NCI-H1092 (cell line): ENCODE measurements around the gene RNASE12.
"Not testable (repeated sequence)": the region's sequence is repeated elsewhere in the genome, so short reads cannot be mapped to it uniquely, and the experiment has no call there.

ENCODE experiments used
- DNase-seq: peaks from one replicate; lab custom pipeline; 2025; lab: John Stamatoyannopoulos, UW

Gene RNASE12, protein sequence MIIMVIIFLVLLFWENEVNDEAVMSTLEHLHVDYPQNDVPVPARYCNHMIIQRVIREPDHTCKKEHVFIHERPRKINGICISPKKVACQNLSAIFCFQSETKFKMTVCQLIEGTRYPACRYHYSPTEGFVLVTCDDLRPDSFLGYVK

DNA sequence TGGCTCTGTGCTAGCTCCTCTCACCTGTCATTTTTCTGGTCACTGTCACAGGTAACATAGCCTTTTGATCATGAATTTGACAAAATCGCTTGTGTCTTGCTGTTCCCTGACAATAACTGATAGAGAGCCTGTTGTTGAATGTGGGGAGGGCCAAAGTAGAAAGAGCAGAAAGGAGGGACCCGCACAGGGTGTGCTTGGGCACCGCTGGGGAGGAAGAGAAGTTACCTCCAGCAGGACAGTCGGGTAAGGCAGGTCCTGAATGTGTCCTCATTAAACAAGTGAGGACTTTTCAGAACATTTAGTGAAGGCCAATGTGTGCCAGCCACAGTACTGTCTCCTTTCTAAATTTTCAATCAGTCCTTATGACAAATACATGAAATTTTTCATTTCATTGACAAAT, at the start of gene RNASE12:
RNASE12 (minus strand) TSS at position 142 of the 400 bp plus-strand sequence. CDS start 653 bp downstream, outside the sequence.
- no peak for DNase-seq

DNA sequence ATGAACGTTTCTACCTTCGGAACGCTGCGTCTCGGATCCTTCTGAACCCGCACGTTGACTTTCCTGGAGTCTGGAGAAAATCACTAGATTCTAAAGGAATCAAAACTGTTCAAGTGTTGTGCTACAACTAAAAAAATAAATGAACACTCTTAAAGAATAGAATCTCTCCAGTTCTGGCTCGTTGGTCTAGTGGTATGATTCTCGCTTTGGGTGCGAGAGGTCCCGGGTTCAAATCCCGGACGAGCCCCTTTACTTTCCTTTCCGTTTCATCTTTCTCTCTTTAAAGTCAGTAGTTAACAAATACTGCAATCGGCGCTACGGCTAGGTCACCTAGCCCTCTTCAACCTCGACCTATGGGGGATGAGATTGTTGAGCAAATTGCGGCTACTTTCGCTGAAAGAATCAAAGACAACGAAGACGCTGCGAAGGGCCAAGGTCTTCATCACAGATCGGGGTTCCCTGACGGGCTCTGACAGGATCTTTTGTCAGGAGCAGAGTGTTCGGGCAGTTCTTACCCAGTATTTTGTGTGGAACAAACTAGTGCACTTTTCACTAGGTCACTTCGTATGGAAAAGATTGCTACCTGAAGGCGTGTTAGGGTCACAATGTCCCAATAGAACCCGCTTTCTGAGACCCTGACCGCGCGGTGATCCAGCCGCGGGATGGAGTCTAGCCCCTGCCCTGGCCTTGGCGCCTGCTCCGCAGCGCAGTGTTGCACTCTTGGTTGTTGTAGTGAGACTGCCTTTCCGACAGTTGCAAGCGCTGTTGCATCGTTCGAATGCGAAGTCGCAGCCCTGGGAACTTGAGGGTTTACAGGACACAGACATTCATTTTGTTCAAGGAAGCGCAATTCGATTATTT, 41.9 kb upstream of the RNASE12 start:
- no peak for DNase-seq

DNA sequence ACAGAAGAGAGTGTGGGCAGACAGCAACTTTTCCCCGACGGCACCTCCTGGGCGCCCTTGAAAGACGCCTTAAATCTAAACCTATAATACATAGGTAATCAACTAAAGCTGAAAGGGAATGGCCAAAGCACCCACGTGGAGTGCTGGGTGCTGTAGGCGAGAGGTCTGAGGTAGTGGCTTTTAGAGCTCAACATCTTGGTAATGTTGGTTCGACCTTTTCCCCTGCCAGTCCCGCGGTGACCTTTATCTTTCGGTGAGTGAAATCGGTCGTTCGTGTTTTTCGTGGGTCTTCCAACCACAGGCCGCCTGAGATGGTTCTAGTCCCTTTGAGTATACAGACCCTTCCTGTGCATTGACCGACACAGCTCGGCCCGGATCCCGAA, 41.3 kb upstream of the RNASE12 start:
- DNase-seq = no peak

DNA sequence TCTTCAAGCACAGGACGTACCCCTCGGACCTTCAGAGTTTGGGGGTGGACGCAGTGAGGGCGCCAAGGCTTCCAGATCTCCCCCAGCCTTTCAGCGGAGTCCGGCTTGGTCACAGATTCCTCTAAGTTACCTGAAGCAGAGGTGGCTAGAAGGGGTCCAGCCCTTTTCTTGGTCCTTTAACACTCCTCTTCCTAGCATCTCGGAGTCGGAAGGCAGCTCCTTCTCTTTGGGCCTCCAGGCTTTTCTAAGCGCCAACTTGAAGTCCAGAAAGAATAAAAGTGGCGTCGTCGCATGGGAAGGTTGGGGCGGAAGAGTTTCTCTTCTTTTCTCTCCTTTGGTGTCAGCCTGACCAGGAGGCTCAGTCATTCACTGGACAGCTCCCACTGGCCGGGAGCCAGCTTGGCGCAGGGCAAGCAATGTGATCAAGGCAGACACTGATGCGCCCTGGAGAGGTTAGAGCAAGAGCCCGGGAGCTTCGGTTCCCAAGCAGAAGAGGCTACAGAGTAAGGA, 40.8 kb upstream of the RNASE12 start:
- DNase-seq = no peak

DNA sequence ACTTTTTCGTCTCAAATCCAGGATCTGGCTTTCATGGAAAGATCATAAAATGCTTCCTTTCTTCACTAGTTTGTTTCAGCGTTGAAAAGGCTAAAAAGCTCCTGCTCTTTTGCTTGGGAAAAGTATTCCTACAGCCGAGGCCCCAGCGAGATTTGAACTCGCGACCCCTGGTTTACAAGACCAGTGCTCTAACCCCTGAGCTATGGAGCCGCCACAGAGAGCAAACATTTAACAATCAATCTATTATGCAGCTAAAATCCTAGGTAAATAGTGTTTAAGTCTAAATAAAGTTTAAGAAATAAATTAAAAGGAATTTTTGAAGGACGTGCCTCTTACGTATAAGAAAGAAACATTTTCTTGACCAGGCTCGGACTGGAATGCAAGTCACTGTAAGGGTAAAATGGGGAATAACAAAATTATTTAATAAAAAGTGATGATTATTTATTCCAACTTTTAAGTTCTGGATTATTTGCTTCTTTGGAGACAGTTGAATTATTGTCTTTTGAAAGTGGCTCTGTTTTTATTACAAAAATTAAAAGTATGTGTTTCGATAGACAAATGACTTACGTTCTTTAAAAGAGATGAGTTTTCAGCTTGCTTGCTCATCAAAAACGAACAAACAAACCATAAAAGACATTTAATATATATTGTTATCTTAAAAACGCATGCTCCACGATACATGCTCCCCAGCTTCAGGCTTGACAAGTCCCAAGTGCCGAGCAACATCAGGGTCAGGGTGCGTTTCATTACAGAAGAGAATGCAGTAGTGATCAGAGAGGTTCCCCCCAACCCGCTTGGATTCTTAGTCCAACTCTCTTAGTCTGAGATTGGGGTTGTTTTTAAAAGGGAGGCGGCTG, 40.1 kb upstream of the RNASE12 start:
- DNase-seq = no peak

DNA sequence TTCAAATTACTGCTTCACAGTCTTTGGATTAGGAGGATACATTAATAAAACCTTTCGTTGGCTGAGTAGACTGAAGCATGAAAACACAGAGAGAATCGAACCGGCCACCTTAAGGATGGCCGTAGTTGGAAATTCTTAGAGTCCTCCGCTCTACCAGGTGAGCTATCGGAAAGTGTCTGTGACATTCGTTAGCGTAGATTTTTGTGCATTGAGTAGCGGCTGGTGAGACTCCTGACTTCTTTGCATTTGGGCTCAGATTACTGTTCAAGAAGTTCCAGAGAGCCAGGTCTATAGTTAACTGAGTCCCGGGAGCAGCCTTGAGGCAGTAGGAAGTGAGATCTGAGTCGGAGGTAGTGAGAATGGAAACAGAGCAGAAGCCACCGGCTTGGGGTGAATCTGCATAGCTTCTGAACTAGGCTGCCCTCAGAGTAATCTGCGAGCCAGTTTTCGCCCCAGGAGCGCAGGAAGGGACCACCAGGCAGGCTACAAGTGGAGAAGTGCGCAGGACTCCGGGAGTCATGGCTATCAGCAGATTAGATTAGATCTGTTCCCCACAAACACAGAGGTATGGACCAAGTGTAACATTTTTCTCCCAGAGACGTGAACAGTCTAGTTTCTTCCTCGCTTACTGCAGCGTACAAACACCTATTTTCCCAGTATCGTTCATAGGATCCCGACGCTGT, 39.3 kb upstream of the RNASE12 start:
- DNase-seq = no peak

DNA sequence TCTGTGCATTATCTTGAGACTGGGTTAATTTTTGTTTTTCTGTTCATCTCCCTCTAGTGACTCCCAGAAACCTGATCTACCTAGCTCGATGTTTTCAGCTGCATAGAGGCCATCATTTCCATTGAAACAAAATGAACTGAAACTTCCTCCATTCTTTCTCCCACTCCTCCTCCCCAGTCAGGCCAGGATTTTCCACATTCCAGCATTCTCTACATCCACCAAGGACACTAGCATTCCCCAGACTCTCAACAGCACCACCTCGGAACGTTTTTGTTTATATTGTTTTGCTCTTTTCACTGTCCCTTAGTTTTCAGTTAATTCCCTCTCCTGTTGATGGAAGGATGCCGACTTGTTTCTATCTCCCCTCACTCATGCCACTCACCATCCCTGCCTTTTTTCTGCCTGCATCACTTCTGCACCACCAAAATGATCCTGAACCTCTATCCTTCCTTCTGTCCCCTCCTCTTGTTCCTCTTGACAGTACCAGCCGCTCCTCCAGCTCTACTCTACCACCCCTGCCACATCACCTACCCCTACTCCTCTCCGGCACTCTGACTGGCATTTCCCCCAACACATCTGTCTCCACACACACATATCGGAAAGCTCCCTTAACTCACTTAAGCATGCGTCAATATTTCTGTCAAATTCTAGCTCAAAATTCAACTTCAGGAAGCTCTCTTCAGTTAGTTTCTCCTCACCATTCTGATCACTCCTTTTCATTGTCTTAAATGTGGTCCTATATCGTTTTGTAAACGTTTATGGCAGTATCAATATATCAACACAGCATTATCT, 37.1 kb upstream of the RNASE12 start:
- DNase-seq = no peak

DNA sequence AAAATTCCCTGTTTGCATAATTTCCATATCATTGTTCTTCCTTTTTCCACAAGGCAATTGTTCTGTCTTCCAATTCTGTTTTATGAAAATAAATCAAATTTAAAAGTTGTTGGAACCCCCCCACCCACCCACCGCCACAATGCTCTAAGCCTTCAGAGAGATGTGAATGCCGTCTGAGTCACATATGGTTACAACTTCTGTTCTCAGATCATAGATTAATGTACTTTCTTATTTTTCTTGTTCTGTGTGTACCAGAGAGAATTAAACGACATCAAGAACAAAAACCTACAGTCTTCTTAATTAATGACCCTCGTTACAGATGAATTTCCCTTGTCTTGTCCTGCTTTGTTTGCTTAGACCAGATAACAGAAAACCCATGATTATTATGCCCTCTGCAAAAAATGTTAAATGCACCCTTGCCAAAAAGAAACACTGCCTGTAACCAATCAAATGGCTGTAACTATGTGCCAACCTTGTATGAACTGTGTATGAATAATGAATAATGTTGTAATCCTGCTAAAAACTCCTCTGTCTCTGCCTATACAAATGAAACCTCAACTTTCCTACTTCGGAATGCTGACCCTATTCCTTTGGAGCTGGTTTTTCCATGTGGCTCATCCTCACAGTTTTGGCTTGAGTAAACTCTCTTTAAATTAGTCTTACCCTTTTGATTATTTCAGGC, 36.3 kb upstream of the RNASE12 start:
- DNase-seq = no peak

DNA sequence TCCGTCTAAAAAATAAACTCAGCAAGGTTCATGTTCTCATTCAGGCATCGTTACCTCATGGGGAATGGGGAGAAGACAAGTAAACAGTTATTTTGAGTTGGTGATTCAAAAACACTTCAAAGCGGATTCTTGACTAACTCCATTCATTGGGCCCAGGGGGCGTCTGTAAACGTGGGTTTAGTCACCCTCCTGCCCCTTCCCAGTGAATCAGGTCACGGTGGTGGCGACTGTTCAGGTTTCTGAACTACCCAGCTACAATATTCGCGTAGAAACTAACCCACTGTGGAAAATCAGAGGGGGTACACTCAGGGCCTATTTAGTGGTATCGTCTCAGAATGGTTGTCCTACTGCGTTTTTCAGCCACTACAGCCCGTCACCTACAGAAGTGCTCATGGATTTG, 35.1 kb upstream of the RNASE12 start:
- no peak for DNase-seq

DNA sequence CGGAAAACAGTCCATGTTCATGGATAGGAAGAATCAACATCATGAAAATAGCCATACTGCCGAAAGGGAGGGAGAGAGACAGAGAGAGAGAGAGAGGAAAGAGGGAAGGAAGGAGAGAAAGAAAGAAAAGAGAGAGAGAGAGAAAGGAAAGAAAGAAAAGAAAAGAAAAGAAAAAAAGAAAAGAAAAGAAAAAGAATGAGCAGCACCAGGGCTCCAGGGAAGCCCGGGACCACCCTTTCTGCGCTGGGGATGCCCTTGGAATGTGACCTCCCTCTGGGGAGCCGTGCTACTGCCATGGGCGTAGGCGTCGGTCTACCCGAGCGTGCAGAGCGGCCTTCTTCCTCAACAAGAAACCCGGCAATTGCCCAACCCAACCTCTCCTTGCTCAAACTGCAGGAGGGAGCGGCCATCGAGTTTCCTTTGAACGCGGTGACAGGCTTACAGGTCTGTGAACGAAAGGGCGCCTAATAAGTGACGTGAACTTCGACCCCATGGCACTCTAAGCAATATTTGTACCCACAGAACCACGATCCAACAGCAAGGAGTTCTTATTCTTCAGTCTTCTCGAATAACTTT, 33.4 kb upstream of the RNASE12 start:
- no peak for DNase-seq

DNA sequence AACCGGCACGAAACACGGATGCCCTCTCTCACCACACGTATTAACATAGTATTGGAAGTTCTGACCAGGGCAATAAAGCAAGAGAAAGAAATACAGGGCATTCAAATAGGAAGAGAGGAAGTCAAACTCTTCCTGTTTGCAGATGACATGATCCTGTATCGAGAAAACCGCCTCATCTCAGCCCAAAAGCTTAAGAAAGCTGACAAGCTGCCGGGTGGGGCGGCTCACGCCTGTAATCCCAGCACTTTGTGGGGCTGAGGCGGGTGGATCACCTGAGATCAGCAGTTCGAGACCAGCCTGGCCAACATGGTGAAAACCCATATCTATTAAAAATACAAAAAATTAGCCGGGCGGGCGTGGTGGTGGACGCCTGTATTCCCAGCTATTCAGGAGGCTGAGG, 32.6 kb upstream of the RNASE12 start:
- no peak for DNase-seq

DNA sequence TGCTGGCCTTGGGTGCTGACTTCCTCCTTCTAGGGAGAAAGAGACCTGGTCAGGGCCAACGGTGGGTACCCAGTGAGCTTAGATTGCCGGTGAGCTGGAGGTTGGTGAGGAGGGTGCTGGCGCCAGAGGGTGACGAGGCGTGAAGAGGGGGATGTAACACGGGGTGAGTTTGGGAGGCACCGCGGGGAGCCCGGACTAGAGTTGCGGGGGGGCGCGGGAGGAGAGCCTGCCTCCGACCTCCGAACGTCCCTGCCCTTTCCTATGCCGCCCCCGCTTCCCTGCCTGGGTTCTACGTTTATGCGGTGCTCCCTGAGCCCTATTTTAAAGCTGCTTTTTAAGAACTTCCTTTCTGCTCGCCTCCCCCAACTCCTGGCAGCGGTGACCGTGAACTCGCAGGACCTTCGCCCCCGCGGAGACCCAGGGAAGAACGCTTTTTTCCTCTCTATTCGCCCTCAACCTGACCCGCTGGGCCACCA, 31.7 kb upstream of the RNASE12 start:
- DNase-seq = no peak

DNA sequence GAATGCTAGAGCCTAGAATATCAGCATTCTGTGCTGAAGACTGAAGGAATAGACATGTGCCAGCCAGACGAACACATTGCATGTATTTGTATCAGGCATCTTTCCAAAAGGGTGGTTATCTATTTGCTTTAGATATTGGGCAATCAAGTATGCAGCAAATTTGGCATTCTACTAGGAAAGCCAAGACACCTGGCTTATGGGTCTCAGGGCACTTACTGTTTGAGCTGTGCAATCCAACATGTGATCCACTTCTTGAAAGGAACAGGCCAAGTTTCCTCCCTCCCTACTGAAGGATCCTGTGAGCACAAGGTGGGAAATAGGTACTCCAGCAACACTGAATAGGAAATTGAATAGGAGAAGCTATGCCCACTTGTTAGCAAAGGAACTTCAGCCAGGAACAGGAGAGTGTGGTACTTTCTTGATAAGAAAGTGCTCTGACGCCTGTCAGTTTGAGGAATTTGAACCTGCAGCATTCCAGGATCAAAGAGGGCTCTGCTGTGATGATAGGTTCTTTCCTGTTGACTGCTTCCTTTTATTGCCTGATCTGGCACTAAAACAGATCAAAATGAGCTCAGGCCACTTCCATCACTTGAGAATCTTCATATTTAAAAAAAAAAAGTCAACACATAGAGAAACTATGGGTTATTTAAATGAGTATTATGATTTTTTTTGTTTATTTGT, 29.8 kb upstream of the RNASE12 start:
- no peak for DNase-seq

DNA sequence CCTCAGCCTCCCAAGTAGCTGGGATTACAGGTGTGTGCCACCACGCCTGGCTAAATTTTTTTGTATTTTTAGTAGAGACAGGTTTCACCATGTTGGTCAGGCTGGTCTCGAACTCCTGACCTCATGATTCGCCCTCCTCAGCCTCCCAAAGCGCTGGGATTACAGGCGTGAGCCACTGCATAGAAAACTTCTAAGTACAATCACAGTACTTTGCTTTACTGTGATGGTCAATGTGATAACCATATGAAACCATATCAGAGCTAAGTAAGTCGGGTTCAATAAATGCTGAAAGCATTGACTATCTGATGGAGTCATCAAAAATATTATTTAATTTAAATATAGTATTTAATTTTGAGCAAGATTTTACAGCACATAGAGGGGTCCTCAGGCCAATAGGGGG, 28.5 kb upstream of the RNASE12 start:
- DNase-seq = not testable (repeated sequence)

DNA sequence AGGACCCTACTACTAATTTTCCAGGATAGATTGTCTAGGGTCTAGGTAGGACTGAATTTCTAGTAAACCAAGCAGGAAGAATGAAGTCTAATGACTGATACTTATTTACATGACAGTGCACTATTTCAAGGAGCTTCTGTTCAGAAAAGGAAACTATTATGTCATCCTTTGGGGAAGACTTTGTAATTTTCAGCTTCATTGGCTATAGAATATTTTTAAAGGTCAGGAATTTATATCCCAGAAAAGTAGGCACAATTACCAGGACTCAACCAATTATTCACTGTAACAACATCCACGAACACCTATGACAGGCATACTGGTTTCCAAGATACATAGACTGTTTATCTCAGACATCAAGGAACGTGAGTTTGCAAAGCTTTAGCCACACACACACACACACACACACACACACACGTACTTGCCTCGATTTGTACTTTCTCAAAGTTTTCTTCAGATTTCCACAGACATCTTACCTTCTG, 27.1 kb upstream of the RNASE12 start:
- DNase-seq = no peak

DNA sequence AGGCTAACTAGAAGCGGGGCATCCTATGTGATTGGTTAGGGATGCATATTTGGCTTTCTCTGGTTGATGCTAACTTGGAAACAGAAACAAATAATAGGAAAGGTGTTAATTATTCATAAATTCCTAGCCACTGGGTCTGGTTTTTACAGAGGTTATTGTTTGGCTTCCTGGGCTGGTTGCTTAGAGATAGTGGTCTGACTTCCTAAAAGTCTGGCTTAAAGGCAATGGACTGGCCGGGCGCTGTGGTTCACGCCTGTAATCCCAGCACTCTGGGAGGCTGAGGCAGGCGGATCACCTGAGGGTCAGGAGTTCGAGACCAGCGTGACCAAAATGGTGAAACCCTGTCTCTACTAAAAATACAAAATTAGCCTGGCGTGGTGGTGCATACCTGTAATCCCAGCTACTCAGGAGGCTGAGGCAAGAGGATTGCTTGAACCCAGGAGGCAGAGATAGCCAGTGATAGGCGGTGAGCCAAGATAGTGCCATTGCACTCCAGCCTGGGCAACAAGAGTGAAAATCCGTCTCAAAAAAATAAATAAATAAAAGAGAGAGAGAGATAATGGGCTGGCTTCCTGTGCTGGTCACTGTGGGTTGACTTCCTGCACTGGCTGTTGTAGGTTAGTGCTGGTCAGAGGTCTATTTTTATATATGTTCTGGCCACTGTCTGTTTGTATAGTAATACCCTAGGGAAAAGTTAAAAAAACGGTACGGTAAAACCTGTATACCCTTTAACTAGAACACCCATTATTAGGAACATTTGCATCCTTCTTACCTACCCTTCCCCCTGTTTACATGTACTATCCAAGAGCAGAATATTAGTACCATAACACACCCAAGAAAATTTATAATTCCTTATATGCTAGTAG, 26.2 kb upstream of the RNASE12 start:
- no peak for DNase-seq

DNA sequence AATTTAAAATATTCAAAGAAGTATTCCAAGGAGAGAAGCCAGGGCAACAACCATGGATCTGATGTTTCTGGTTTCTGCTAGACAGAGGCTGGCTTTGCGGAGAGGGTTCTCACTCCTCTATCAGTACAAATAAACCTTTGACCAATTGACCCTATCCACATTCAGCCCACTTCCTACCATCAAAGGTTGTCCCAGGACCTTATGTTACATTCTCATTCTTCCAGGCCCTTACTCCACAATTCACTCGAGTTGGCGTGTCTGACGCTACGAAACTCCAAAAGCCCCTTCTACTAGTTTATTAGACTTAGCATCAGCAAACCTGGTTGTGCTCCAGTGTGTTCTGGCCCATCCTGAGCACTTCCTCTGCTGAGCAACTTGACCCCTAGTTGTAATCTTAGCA, 24.8 kb upstream of the RNASE12 start:
- DNase-seq = no peak
